ENCODE measurements around the gene BET1.

BET1 gene

DNA sequence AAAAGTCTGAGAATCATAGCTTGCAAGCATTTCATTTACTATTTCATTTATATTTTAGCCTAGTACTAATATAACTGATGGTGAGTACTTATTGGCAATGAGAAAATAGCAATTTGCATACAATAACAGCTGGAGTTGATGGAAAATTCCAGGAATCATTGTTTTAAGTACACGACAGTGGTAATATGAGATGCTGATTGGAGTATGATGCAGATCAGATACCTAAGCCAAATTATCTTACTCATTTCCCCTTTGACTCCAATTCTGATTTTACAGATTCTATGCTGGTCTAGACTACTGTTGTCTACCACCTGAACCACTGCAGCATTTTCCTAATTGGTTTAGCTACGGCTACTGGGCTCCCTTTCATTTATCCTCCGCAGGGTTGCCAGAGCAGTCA, 45.9 kb downstream of the BET1 start:
- DNase-seq (ENCODE audit: low spot score) = no peak

DNA sequence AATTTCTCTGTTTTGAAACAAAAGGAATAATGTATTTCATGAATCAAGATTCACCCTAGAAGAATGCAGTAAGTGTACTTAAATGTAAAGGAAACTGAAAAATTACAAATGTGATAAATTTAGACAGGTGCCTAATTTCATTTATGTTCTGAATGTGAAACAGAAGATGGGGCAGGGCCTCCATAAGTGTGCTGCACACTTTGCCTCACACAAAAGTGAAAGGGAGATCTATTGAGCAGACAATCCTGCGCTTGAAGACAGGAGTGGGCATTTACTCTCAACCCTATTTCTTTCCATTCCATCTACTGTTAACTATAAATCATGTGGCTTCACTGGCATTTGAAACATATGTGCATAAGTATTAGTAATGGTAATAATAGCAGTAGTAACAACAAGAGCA, 46.4 kb downstream of the BET1 start:
- no peak for DNase-seq (ENCODE audit: low spot score)

DNA sequence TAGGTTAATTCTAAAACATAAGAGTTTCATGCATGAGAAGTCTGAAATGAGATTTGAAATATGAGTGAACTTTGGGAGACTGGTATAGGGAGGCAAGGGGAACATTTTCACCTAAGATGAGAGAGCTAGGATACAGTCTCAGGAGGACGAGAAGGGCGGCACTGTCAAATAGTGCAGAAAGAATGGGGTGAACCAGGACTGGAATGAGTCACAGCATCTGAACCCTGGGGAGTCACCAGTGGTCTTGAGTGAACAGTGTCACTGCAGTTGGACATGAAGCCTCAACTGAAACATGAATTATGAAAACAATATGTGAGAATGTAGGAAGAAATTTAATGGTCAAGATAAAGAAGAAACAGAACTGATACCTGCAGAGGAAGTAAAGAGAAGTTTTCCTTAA, 48.9 kb downstream of the BET1 start:
- no peak for DNase-seq (ENCODE audit: low spot score)

DNA sequence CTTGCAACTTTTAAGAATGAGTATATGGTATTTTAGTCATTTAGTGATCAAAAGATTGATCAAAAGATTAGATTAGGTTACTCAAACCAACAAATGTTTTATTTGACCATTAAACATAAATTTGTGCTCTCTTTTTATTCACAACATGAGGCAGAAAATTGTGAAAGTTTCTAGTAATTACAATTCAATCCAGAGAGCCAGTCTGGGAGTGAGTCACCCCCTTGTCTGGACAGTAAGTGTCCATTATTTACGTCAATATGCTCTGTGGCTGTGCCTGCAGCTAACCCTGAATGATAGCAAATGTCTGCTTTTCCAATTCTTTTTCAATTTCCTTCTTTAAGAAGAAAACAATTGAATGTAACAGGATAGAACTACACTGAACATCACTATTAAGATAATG, 54.7 kb downstream of the BET1 start:
- no peak for DNase-seq (ENCODE audit: low spot score)

DNA sequence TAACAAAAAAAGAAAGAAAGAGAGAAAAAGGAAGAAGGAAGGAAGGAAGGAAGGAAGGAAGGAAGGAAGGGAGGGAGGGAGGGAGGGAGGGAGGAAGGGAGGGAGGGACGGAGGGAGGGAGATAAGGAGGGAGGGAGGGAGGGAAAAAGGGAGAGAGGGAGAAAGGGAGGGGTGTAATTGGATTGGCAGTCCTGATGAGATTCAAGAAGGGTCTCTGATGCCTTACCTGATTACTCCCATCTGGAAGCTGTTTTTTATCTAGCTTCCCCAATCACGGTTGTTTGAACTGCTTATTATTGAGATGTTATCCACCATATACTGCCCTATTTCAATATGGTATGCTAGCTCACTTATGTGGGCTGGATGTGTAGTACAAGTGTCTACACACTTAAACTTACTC, 55.3 kb downstream of the BET1 start:
- DNase-seq (ENCODE audit: low spot score) = no peak

DNA sequence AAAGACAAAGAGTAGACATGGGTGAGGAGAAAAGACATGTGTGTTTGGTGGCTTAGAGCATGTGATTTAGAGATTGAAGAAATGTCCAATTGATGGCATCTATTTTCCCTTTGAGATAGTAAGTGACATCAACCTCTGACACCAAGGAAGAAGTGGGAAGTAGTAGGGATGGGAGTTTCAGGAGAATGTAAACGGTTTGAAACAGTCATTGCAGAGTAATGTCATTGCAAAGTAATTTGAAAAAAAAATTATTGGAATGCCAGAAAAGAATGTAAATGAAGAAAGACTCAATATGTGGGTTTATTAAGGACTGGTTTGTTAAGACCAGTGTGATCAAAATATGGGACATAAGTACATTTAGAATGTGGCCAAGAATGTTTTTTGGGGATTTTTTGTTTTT, 56.0 kb downstream of the BET1 start:
- no peak for DNase-seq (ENCODE audit: low spot score)

DNA sequence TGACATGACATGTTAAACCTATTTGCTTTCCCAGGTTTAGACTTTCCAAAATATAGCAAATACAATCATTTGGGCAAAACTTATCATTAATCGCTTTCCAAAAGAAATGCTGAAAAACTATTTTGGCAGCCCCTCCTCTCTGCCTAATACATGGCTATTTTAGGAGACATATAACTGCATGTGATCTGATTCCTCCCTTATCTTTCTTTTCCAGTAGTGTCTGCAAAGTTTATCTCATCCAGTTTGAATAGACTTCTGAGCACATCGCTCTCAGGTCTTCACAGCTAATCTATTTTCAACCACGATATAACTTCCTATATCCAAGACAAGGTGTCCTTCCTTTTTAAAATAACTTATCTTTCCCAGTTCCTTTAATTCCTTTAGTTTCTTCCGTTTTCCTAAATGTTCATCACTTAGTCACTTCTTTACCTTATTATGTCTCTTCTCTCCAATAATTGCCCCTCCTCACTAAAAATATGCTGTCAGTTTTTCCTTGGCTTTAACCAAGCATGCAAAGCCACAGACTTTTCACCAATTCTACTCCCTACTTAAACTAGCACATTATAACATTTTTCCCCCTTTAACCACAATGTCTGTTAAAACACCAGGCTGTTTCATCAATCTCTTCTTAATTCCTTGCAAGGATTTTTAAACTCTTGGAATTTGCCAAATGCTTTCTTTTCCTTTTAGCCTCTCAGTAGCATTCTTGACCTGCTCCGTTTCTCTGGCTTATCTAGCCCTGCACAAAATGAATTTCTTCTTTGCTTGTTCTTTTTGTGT, 58.2 kb downstream of the BET1 start:
- no peak for DNase-seq (ENCODE audit: low spot score)

DNA sequence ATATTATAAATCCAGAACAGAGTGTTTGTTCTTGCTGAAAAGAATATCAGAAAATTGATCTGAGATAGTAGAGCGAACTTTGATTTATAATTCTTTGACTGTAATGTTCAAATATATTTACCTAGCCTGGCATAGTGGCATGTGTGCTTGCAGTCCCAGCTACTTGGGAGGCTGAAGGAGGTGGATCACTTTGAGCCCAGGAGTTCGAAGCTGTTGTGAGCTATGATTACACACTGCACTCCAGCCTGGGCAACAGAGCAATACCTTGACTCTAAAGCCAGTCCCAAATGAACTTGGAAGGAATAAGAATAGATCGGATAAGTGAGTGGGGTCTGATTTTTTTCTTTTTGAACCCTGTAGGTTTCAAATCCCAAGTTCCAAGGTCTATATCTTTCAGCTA, 59.1 kb downstream of the BET1 start:
- DNase-seq (ENCODE audit: low spot score) = no peak

DNA sequence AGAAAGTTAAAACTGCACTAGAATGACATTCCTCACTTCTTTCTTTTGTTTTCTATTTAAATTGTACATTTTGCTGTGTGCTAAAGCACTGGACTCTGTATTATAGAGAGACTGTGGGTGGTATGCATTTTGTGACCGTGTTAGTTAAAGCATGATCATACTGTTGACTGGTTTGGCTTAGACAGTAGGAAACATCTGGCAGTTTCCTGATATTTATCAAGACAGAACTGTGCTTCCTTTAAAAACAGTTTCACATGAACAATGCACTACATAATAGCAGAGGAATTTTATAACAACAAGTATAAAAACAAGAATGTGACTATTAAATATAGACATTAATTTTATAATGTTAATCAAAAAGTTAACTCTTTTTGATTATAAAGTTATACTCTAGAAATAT, 59.5 kb downstream of the BET1 start:
- no peak for DNase-seq (ENCODE audit: low spot score)

DNA sequence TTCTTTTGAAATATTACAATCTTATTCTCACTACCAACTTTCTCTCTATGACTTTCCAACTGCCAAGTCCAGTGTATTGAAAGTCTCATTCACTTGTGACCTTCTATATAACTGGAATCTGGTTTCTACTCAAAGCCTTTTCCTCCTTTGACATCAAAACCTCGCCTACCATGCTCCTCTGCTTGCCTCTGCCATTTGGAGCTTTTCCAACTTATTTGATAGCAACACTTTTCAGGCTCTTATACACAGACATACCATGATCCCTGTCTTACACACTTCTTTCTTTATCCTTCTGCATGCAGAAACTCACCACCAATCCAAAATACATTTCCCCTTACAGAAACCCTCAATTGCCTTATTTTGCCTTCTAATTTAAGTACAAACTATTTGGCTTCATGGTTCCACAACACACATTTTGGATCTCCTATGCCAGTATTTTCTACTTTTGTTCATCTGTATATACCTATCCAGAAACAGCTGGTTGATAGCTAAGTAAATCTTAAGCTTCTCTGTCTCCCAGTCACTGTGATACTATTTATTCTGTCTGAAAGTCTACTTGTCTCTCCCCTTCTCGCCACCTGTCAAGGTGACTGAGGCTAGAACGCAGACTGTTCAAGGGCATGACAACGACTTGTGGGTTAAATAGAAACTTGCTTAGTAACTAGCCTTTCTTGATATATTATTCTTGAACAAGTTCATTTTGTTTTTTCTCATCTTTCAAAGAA, 60.2 kb downstream of the BET1 start:
- no peak for DNase-seq (ENCODE audit: low spot score)

All from putamen (tissue), 1 donor.